SK-N-SH (cell line): ENCODE results near the gene EML1. TPM values are rescaled to one million over a fixed set of nuclear protein-coding genes. Genes with fewer than 3 reads are reported as not detected.

Experiments
- CTCF ChIA-PET: fragments of 300-600, 350-600 bp; formaldehyde crosslinking; extraction: SDS; loops from one replicate; lab custom pipeline; 2021; lab: Yijun Ruan, JAX
- POLR2A ChIA-PET: fragments of 350-600 bp; sonication (Branson Sonifier 250); formaldehyde crosslinking; extraction: SDS; loops from one replicate; lab custom pipeline; 2020; ENCODE audit warnings: antibody characterized with exemption, inconsistent platforms; lab: Yijun Ruan, JAX
- DNase-seq: peaks from one replicate; pipeline ENCODE4 v3.0.0; 2012
- H2AFZ ChIP-seq: fragments of 200-600 bp; sonication (generic); 2 replicates; pipeline ENCODE4 v1.8.1; 2016; ENCODE audit warnings: antibody characterized with exemption, mild to moderate bottlenecking, low read depth
- H3F3A ChIP-seq: fragments of 200-600 bp; sonication (generic); replicated peaks from 2 replicates; pipeline ENCODE3; 2016; ENCODE audit warnings: antibody characterized with exemption, mild to moderate bottlenecking; ENCODE audit not compliant: insufficient read depth
- H3K27ac ChIP-seq, 2 experiments: fragments of 200-500 bp in 1 of 2; fragments of 200-600 bp in 1 of 2; sonication (Bioruptor generic) in 1 of 2; sonication (generic), shearing (Covaris generic) in 1 of 2; 2 replicates each; pipeline versions ENCODE4 v1.5.1 to v1.6.1; 2014 to 2016; ENCODE audit warnings: low read depth in 2 of 2, inconsistent platforms in 1 of 2, low read length in 1 of 2, mild to moderate bottlenecking in 1 of 2, mixed read lengths in 1 of 2
- H3K27me3 ChIP-seq: fragments of 200-600 bp; sonication (generic), shearing (Covaris generic); 2 replicates; pipeline ENCODE4 v1.6.1; 2016; ENCODE audit warnings: mixed run types; ENCODE audit not compliant: insufficient read depth
- H3K36me3 ChIP-seq, 2 experiments: fragments of 200-500 bp in 1 of 2; fragments of 200-600 bp in 1 of 2; sonication (Bioruptor generic) in 1 of 2; sonication (generic) in 1 of 2; replicated peaks in 1 of 2; 2 replicates each; pipeline versions ENCODE3 to v1.5.1; 2014 to 2016; ENCODE audit warnings: low read length in 1 of 2, mild to moderate bottlenecking in 1 of 2; ENCODE audit not compliant: insufficient read depth in 2 of 2, control insufficient read depth in 1 of 2
- H3K4me1 ChIP-seq, 2 experiments: fragments of 200-500 bp in 1 of 2; fragments of 200-600 bp in 1 of 2; sonication (Bioruptor generic) in 1 of 2; sonication (generic), shearing (Covaris generic) in 1 of 2; 2 replicates each; pipeline versions ENCODE4 v1.5.1 to v1.6.1; 2014 to 2016; ENCODE audit warnings: low read depth in 1 of 2, low read length in 1 of 2, mixed run types in 1 of 2; ENCODE audit not compliant: insufficient read depth in 2 of 2, control insufficient read depth in 1 of 2
- H3K4me2 ChIP-seq: fragments of 200-600 bp; sonication (generic), shearing (Covaris generic); 2 replicates; pipeline ENCODE4 v1.6.1; 2017; ENCODE audit warnings: mixed run types
- H3K4me3 ChIP-seq, 2 experiments: fragments of 200-500 bp in 1 of 2; fragments of 200-600 bp in 1 of 2; sonication (Bioruptor generic) in 1 of 2; sonication (generic), shearing (Covaris generic) in 1 of 2; 2 replicates each; pipeline versions ENCODE4 v1.5.1 to v1.8.1; 2014 to 2016; ENCODE audit warnings: low read depth in 2 of 2, inconsistent platforms in 1 of 2, low read length in 1 of 2, mild to moderate bottlenecking in 1 of 2, mixed read lengths in 1 of 2, moderate library complexity in 1 of 2
- H3K79me2 ChIP-seq: fragments of 200-600 bp; sonication (generic); 2 replicates; pipeline ENCODE4 v1.8.1; 2017; ENCODE audit warnings: mild to moderate bottlenecking; ENCODE audit not compliant: insufficient read depth
- H3K9ac ChIP-seq: fragments of 200-600 bp; sonication (generic); 2 replicates; pipeline ENCODE4 v1.6.1; 2017; ENCODE audit warnings: mixed run types
- H3K9me2 ChIP-seq: fragments of 200-600 bp; sonication (generic); 2 replicates; pipeline ENCODE4 v1.6.1; 2017; ENCODE audit warnings: mixed run types
- H3K9me3 ChIP-seq: fragments of 200-600 bp; sonication (generic); 2 replicates; pipeline ENCODE4 v1.6.1; 2017; ENCODE audit warnings: mixed run types, mild to moderate bottlenecking, moderate library complexity
- H4K20me1 ChIP-seq: fragments of 200-600 bp; sonication (generic); 2 replicates; pipeline ENCODE4 v1.6.1; 2017; ENCODE audit warnings: mild to moderate bottlenecking, mixed run types; ENCODE audit not compliant: insufficient read depth
- EP300 ChIP-seq, 2 experiments: IDR thresholded peaks; 2 replicates each; pipeline versions ENCODE4 v1.4.0 to v1.6.1; 2012; ENCODE audit warnings: borderline replicate concordance in 1 of 2, low read depth in 1 of 2, low read length in 1 of 2
- FOXJ3 ChIP-seq: sonication (generic); formaldehyde crosslinking; IDR thresholded peaks from 2 replicates; pipeline ENCODE4 v1.5.1; 2020; ENCODE audit warnings: mild to moderate bottlenecking, missing genetic modification reagents
- GATA2 ChIP-seq: sonication (generic); formaldehyde crosslinking; IDR thresholded peaks from 2 replicates; pipeline ENCODE4 v1.5.0; 2020; ENCODE audit warnings: mild to moderate bottlenecking, missing genetic modification reagents
- IRF3 ChIP-seq: fragments of 150-350 bp; IDR thresholded peaks from 2 replicates; pipeline ENCODE4 v1.6.1; 2016; ENCODE audit warnings: mild to moderate bottlenecking, low read depth, low read length
- MEF2A ChIP-seq: IDR thresholded peaks from 2 replicates; pipeline ENCODE4 v1.4.0; 2012; ENCODE audit warnings: low read depth, borderline replicate concordance
- NFIC ChIP-seq: IDR thresholded peaks from 2 replicates; pipeline ENCODE4 v1.4.0; 2012; ENCODE audit warnings: borderline replicate concordance
- RCOR1 ChIP-seq: fragments of 150-350 bp; IDR thresholded peaks from 2 replicates; pipeline ENCODE4 v1.6.1; 2017; ENCODE audit warnings: antibody characterized with exemption, low read length
- REST ChIP-seq: IDR thresholded peaks from 2 replicates; pipeline ENCODE4 v1.6.1; 2012; ENCODE audit warnings: mild to moderate bottlenecking, low read depth, low read length, moderate library complexity
- RFX5 ChIP-seq: IDR thresholded peaks from 2 replicates; pipeline ENCODE4 v1.6.1; 2012; ENCODE audit warnings: mild to moderate bottlenecking, improper control_type of control experiment, low read length
- SIN3A ChIP-seq: IDR thresholded peaks from 2 replicates; pipeline ENCODE4 v1.6.1; 2012; ENCODE audit warnings: low read depth, mild to moderate bottlenecking, low read length, moderate library complexity, borderline replicate concordance
- SMC3 ChIP-seq: IDR thresholded peaks from 2 replicates; pipeline ENCODE4 v1.6.1; 2012; ENCODE audit warnings: low read depth, low read length, improper control_type of control experiment
- YY1 ChIP-seq: IDR thresholded peaks from 2 replicates; pipeline ENCODE4 v1.4.0; 2012; ENCODE audit warnings: low read depth, mild to moderate bottlenecking
- ZBTB33 ChIP-seq: IDR thresholded peaks from 2 replicates; pipeline ENCODE4 v1.4.0; 2012; ENCODE audit warnings: low read depth, borderline replicate concordance
- WGBS: methylation state at CpG from one replicate; pipeline ENCODE4 v1.1.6; 2017; ENCODE audit warnings: low lambda C conversion rate; 5-methylcytosine and 5-hydroxymethylcytosine counted together
- polyA plus RNA-seq, 3 experiments: library from polyadenylated mRNA; depleted of rRNA; stranded (reverse); fragments of >200 nt; gene quantifications; 2 replicates each; pipeline ENCODE4 v1.2.3, GENCODE V29; 2012
- TF ChIP-seq, protein P1 (sequence below): fragments of 150-350 bp; IDR thresholded peaks from 2 replicates; pipeline ENCODE4 v1.6.1; 2017; ENCODE audit warnings: antibody characterized with exemption, low read length, low read depth, borderline replicate concordance
- TF ChIP-seq, protein P2 (sequence below): IDR thresholded peaks from 2 replicates; pipeline ENCODE4 v1.4.0; 2012; ENCODE audit warnings: low read depth

The EML1 gene
- polyA plus RNA-seq, 1 of the 3 experiments (the other 2 are of a cell fraction): 6.3 TPM

GRCh38 chr14:99763527-99764221 lies 29.5 kb upstream of the EML1 start:
- H3K9me3 ChIP-seq: no peaks in the 10 kb centered on the region
- ChIA-PET POLR2A (no interaction called here), CTCF (interaction anchor here (0.6 to 1.0 kb wide), 2 partner anchors 24 to 122 kb away, joined by 3 read pairs; no protein-coding TSS in a partner anchor)
- H3K4me1 ChIP-seq: peaks cover 0 to 2% of the 10 kb centered on the region in 2 experiments; a peak in 1 of 4 replicates
- H2AFZ ChIP-seq: no peak overlapping the region
- TF ChIP-seq SIN3A (no peak), NFIC (no peak), GATA2 (CRISPR knock-in tag) (no peak), ZBTB33 (no peak), YY1 (no peak), EP300 (IDR thresholded peaks at IDR 0.05; ENCODE audit: borderline replicate concordance in 1 of 2, low read depth in 1 of 2, low read length in 1 of 2) (no peak), IRF3 (no peak), RFX5 (no peak), REST (no peak), RCOR1 (no peak), FOXJ3 (CRISPR knock-in tag) (no peak), MEF2A (no peak), SMC3 (no peak)
- TF ChIP-seq, protein P1, sequence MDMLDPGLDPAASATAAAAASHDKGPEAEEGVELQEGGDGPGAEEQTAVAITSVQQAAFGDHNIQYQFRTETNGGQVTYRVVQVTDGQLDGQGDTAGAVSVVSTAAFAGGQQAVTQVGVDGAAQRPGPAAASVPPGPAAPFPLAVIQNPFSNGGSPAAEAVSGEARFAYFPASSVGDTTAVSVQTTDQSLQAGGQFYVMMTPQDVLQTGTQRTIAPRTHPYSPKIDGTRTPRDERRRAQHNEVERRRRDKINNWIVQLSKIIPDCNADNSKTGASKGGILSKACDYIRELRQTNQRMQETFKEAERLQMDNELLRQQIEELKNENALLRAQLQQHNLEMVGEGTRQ: no peak
- TF ChIP-seq, protein P2, sequence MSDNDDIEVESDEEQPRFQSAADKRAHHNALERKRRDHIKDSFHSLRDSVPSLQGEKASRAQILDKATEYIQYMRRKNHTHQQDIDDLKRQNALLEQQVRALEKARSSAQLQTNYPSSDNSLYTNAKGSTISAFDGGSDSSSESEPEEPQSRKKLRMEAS: no peak
- no peak overlapping the region for H3K4me3 ChIP-seq
- H3K27me3 ChIP-seq: no peaks in the 10 kb centered on the region
- no peak overlapping the region for H3K27ac ChIP-seq
- H4K20me1 ChIP-seq: no peaks in the 10 kb centered on the region
- no peak overlapping the region for H3K9ac ChIP-seq
- H3K9me2 ChIP-seq: no peaks in the 10 kb centered on the region
- WGBS: 85% methylated on average over 13 of the region's 13 CpGs
- no peak for DNase-seq
- H3K36me3 ChIP-seq: no peaks in the 10 kb centered on the region
- H3K79me2 ChIP-seq: no peaks in the 10 kb centered on the region
- no peaks in the 10 kb centered on the region for H3F3A ChIP-seq
- H3K4me2 ChIP-seq: no peak overlapping the region
